GM23338 (cell line): Measurements from ENCODE around the gene ARAF. TPM values are rescaled to one million over a fixed set of nuclear protein-coding genes. Genes with fewer than 3 reads are reported as not detected.

ENCODE experiments used
- ATAC-seq: fragments of 200-7000 bp; cut with Tn5 transposase; 3 replicates; pipeline ENCODE4 v1.9.1; 2020
- DNase-seq: peaks from one replicate; pipeline ENCODE4 v3.0.0-alpha.2; 2015; ENCODE audit warnings: low spot score
- H2AFZ ChIP-seq: fragments of 200-600 bp; sonication (generic); 2 replicates; pipeline ENCODE4 v1.8.0; 2016; ENCODE audit warnings: antibody characterized with exemption, mild to moderate bottlenecking, moderate library complexity
- H3F3A ChIP-seq: fragments of 200-600 bp; sonication (generic); replicated peaks from 2 replicates; pipeline ENCODE4 v1.8.0; 2017; ENCODE audit warnings: antibody characterized with exemption, mixed run types, low read depth
- H3K27ac ChIP-seq: fragments of 200-600 bp; sonication (generic); 2 replicates; pipeline ENCODE4 v1.6.1; 2016; ENCODE audit warnings: low read depth
- H3K27me3 ChIP-seq: fragments of 200-600 bp; sonication (generic); 2 replicates; pipeline ENCODE4 v1.8.0; 2016; ENCODE audit warnings: mild to moderate bottlenecking, mixed run types, moderate library complexity; ENCODE audit not compliant: insufficient read depth
- H3K36me3 ChIP-seq: fragments of 200-600 bp; sonication (generic); 2 replicates; pipeline ENCODE4 v1.8.0; 2016; ENCODE audit warnings: mild to moderate bottlenecking; ENCODE audit not compliant: insufficient read depth
- H3K4me1 ChIP-seq: fragments of 200-600 bp; sonication (generic); 2 replicates; pipeline ENCODE4 v1.8.0; 2016; ENCODE audit warnings: mild to moderate bottlenecking, moderate library complexity; ENCODE audit not compliant: insufficient read depth
- H3K4me2 ChIP-seq: fragments of 200-600 bp; sonication (generic); 2 replicates; pipeline ENCODE4 v1.7.1; 2017; ENCODE audit warnings: mixed run types
- H3K4me3 ChIP-seq: fragments of 200-600 bp; sonication (generic); 2 replicates; pipeline ENCODE4 v1.6.1; 2016; ENCODE audit warnings: mixed run types
- H3K79me2 ChIP-seq: fragments of 200-600 bp; sonication (generic); replicated peaks from 2 replicates; pipeline ENCODE4 v1.8.0; 2017; ENCODE audit warnings: mild to moderate bottlenecking; ENCODE audit not compliant: insufficient read depth
- H3K9me2 ChIP-seq: fragments of 200-600 bp; sonication (generic); 2 replicates; pipeline ENCODE4 v1.8.0; 2017; ENCODE audit not compliant: insufficient read depth
- H4K20me1 ChIP-seq: fragments of 200-600 bp; sonication (generic); replicated peaks from 2 replicates; pipeline ENCODE4 v1.8.0; 2017; ENCODE audit warnings: mild to moderate bottlenecking; ENCODE audit not compliant: insufficient read depth
- H3K27ac Mint-ChIP-seq: 2 replicates; pipeline ENCODE4 v1.8.0; 2020; ENCODE audit warnings: inconsistent platforms, mild to moderate bottlenecking, moderate library complexity, mixed read lengths
- H3K27me3 Mint-ChIP-seq: 3 replicates; pipeline ENCODE4 v1.8.0; 2022; ENCODE audit warnings: low read depth, mild to moderate bottlenecking, moderate library complexity, mixed read lengths, inconsistent platforms; ENCODE audit not compliant: insufficient read depth, poor library complexity
- H3K36me3 Mint-ChIP-seq: 3 replicates; pipeline ENCODE4 v1.8.0; 2021; ENCODE audit warnings: low read depth, mild to moderate bottlenecking, inconsistent platforms, moderate library complexity, mixed read lengths
- H3K4me1 Mint-ChIP-seq: 3 replicates; pipeline ENCODE4 v1.8.0; 2020; ENCODE audit warnings: mild to moderate bottlenecking, inconsistent platforms, mixed read lengths
- H3K4me3 Mint-ChIP-seq: 3 replicates; pipeline ENCODE4 v1.8.0; 2021; ENCODE audit warnings: moderate library complexity, mild to moderate bottlenecking, inconsistent platforms, mixed read lengths
- H3K9me3 Mint-ChIP-seq: 3 replicates; pipeline ENCODE4 v1.8.0; 2020; ENCODE audit warnings: moderate library complexity, mild to moderate bottlenecking, inconsistent platforms, mixed read lengths
- JUNB ChIP-seq: IDR thresholded peaks from one replicate; pipeline ENCODE4 v1.6.1; 2016; ENCODE audit warnings: antibody characterized with exemption; ENCODE audit not compliant: unreplicated experiment
- NANOG ChIP-seq: IDR thresholded peaks from 2 replicates; pipeline ENCODE4 v1.6.1; 2016; ENCODE audit warnings: antibody characterized with exemption, borderline replicate concordance
- POLR2AphosphoS5 ChIP-seq: IDR thresholded peaks from 2 replicates; pipeline ENCODE4 v1.6.1; 2016; ENCODE audit warnings: antibody characterized with exemption, low read depth
- STAT1 ChIP-seq: IDR thresholded peaks from one replicate; pipeline ENCODE4 v1.6.1; 2016; ENCODE audit warnings: antibody characterized with exemption; ENCODE audit not compliant: unreplicated experiment
- ZNF331 ChIP-seq: fragments of 250-450 bp; sonication (Bioruptor Pico); IDR thresholded peaks from 2 replicates; pipeline ENCODE4 v1.5.0; 2020; ENCODE audit warnings: low read depth, mild to moderate bottlenecking, moderate library complexity
- polyA plus RNA-seq: library from polyadenylated mRNA; unstranded; fragments of >200 nt; fragmentation: Nextera tagmentation; extraction: Ambion mirVana; gene quantifications from 2 replicates; pipeline ENCODE4 v1.2.1, GENCODE V29; 2016
- total RNA-seq: library from RNA; depleted of rRNA; stranded (reverse); fragments of >200 nt; shearing (Covaris generic); gene quantifications from 2 replicates; pipeline ENCODE4 v1.2.3, GENCODE V29; 2014
- TF ChIP-seq, protein P1 (sequence below), 2 experiments: fragments of 200-600 bp in 1 of 2; sonication (generic) in 1 of 2; conservative IDR thresholded peaks; 2 replicates each; pipeline versions ENCODE4 v1.5.1 to v1.6.1; 2016 to 2017; ENCODE audit warnings: antibody characterized with exemption in 2 of 2, low read depth in 2 of 2, mild to moderate bottlenecking in 2 of 2, moderate library complexity in 1 of 2
- TF ChIP-seq, protein P2 (sequence below): fragments of 250-450 bp; sonication (Bioruptor Pico); IDR thresholded peaks from 2 replicates; pipeline ENCODE4 v1.5.0; 2020; ENCODE audit warnings: mild to moderate bottlenecking, moderate library complexity
- TF ChIP-seq, protein P3 (sequence below): IDR thresholded peaks from one replicate; pipeline ENCODE4 v1.6.1; 2018; ENCODE audit warnings: antibody characterized with exemption; ENCODE audit not compliant: unreplicated experiment

ARAF gene
- total and polyA plus RNA-seq, 2 experiments from 2014 or later: 28.2 to 43.9 TPM

DNA sequence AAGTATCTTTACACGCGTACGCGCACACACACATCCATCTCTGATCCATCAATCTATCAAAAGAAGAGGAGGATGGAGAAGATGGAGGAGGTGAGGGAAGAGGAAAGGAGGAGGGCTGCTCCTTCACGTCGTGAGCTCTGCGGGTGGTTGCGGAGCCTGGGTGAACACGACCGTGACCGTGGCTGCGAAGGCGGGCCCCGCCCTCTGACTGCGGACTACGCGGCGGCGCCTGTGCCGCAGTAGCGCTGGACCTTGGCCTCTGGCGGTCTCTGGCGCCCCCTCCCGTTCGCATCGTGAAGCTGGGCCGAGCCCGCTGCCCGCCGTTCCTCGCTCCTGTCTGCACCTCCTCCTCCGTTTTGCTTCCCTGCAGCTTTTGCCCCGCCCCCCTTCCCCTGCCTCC lies 37.7 kb upstream of the ARAF start:
- Histone ChIP-seq H3K9me2 (no peaks in the 10 kb centered on the region), H2AFZ (peak overlapping the region; percentile 74; the same call in 1 of the 2 replicates), H3K4me2 (peak overlapping the region; percentile 77), H3K27me3 (0 out of 2 replicates have a peak, but pooled peaks cover 6% of the 10 kb centered on the region), H3F3A (no peaks in the 10 kb centered on the region), H4K20me1 (no peaks in the 10 kb centered on the region), H3K36me3 (no peaks in the 10 kb centered on the region), H3K4me1 (no peaks in the 10 kb centered on the region), H3K27ac (no peak overlapping the region), H3K79me2 (no peaks in the 10 kb centered on the region), H3K4me3 (peak overlapping the region; percentile 66)
- Mint-ChIP-seq H3K36me3 (no peaks in the 10 kb centered on the region), H3K9me3 (no peaks in the 10 kb centered on the region), H3K4me1 (no peaks in the 10 kb centered on the region), H3K27me3 (peaks cover 7% of the 10 kb centered on the region), H3K27ac (no peak overlapping the region), H3K4me3 (peak overlapping the region; percentile 73)
- peak; percentile 72 for DNase-seq
- ATAC-seq: peak; percentile 99
- TF ChIP-seq JUNB (no peak), POLR2AphosphoS5 (0 out of 2 replicates have a peak, but pooled peaks have one; percentile 14), NANOG (no peak)
- TF ChIP-seq, protein P1, sequence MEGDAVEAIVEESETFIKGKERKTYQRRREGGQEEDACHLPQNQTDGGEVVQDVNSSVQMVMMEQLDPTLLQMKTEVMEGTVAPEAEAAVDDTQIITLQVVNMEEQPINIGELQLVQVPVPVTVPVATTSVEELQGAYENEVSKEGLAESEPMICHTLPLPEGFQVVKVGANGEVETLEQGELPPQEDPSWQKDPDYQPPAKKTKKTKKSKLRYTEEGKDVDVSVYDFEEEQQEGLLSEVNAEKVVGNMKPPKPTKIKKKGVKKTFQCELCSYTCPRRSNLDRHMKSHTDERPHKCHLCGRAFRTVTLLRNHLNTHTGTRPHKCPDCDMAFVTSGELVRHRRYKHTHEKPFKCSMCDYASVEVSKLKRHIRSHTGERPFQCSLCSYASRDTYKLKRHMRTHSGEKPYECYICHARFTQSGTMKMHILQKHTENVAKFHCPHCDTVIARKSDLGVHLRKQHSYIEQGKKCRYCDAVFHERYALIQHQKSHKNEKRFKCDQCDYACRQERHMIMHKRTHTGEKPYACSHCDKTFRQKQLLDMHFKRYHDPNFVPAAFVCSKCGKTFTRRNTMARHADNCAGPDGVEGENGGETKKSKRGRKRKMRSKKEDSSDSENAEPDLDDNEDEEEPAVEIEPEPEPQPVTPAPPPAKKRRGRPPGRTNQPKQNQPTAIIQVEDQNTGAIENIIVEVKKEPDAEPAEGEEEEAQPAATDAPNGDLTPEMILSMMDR (conservative IDR thresholded peaks at IDR 0.05; ENCODE audit: low read depth in 2 of 2): peak; percentile 34 to 86; a peak in 3 of 4 replicates

DNA sequence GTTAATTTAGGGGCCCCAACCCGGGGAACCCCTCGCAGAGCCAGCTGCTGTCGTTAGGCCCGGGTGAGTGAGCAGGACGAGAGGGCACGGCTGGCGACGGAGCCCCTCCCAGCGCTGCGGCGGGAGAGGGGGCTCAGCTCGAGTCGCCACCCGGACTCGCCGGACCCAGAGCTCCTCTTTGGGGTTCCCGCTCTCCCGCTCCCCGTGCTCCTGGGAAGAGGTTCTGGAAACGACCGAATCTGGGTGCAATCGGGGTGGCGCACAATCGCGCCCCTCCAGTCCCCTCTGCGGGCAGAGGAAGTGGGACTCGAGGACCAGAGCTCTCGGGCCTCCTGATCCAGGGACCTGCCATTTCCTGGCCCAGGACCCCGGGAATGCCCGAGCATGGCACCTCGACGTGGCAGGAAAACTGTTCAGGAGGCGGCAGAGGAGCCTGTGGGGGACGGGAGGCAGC lies 37.3 kb upstream of the ARAF start:
- H3F3A ChIP-seq: no peaks in the 10 kb centered on the region
- DNase-seq (no peak), ATAC-seq (peak; percentile 61)
- H3K27me3 Mint-ChIP-seq: peaks cover 7% of the 10 kb centered on the region
- no peaks in the 10 kb centered on the region for H3K9me2 ChIP-seq
- H3K4me1 ChIP-seq: no peaks in the 10 kb centered on the region
- H3K36me3 Mint-ChIP-seq: no peaks in the 10 kb centered on the region
- no peak overlapping the region for H3K27ac Mint-ChIP-seq
- peak overlapping the region; percentile 73 for H3K4me3 Mint-ChIP-seq
- no peaks in the 10 kb centered on the region for H3K79me2 ChIP-seq
- no peaks in the 10 kb centered on the region for H3K4me1 Mint-ChIP-seq
- H2AFZ ChIP-seq: peak overlapping the region; percentile 74
- no peaks in the 10 kb centered on the region for H4K20me1 ChIP-seq
- H3K4me3 ChIP-seq: peak overlapping the region; percentile 66
- H3K27ac ChIP-seq: no peak overlapping the region
- 0 out of 2 replicates have a peak, but pooled peaks cover 6% of the 10 kb centered on the region for H3K27me3 ChIP-seq
- H3K36me3 ChIP-seq: no peaks in the 10 kb centered on the region
- H3K9me3 Mint-ChIP-seq: no peaks in the 10 kb centered on the region
- H3K4me2 ChIP-seq: peak overlapping the region; percentile 76
- TF ChIP-seq, protein P2, sequence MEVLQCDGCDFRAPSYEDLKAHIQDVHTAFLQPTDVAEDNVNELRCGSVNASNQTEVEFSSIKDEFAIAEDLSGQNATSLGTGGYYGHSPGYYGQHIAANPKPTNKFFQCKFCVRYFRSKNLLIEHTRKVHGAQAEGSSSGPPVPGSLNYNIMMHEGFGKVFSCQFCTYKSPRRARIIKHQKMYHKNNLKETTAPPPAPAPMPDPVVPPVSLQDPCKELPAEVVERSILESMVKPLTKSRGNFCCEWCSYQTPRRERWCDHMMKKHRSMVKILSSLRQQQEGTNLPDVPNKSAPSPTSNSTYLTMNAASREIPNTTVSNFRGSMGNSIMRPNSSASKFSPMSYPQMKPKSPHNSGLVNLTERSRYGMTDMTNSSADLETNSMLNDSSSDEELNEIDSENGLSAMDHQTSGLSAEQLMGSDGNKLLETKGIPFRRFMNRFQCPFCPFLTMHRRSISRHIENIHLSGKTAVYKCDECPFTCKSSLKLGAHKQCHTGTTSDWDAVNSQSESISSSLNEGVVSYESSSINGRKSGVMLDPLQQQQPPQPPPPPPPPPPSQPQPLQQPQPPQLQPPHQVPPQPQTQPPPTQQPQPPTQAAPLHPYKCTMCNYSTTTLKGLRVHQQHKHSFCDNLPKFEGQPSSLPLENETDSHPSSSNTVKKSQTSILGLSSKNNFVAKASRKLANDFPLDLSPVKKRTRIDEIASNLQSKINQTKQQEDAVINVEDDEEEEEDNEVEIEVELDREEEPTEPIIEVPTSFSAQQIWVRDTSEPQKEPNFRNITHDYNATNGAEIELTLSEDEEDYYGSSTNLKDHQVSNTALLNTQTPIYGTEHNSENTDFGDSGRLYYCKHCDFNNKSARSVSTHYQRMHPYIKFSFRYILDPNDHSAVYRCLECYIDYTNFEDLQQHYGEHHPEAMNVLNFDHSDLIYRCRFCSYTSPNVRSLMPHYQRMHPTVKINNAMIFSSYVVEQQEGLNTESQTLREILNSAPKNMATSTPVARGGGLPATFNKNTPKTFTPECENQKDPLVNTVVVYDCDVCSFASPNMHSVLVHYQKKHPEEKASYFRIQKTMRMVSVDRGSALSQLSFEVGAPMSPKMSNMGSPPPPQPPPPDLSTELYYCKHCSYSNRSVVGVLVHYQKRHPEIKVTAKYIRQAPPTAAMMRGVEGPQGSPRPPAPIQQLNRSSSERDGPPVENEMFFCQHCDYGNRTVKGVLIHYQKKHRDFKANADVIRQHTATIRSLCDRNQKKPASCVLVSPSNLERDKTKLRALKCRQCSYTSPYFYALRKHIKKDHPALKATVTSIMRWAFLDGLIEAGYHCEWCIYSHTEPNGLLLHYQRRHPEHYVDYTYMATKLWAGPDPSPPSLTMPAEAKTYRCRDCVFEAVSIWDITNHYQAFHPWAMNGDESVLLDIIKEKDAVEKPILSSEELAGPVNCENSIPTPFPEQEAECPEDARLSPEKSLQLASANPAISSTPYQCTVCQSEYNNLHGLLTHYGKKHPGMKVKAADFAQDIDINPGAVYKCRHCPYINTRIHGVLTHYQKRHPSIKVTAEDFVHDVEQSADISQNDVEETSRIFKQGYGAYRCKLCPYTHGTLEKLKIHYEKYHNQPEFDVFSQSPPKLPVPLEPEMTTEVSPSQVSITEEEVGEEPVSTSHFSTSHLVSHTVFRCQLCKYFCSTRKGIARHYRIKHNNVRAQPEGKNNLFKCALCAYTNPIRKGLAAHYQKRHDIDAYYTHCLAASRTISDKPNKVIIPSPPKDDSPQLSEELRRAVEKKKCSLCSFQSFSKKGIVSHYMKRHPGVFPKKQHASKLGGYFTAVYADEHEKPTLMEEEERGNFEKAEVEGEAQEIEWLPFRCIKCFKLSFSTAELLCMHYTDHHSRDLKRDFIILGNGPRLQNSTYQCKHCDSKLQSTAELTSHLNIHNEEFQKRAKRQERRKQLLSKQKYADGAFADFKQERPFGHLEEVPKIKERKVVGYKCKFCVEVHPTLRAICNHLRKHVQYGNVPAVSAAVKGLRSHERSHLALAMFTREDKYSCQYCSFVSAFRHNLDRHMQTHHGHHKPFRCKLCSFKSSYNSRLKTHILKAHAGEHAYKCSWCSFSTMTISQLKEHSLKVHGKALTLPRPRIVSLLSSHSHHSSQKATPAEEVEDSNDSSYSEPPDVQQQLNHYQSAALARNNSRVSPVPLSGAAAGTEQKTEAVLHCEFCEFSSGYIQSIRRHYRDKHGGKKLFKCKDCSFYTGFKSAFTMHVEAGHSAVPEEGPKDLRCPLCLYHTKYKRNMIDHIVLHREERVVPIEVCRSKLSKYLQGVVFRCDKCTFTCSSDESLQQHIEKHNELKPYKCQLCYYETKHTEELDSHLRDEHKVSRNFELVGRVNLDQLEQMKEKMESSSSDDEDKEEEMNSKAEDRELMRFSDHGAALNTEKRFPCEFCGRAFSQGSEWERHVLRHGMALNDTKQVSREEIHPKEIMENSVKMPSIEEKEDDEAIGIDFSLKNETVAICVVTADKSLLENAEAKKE (CRISPR knock-in tag): no peak
- TF ChIP-seq STAT1 (no peak), ZNF331 (CRISPR knock-in tag) (no peak)
- TF ChIP-seq, protein P3, sequence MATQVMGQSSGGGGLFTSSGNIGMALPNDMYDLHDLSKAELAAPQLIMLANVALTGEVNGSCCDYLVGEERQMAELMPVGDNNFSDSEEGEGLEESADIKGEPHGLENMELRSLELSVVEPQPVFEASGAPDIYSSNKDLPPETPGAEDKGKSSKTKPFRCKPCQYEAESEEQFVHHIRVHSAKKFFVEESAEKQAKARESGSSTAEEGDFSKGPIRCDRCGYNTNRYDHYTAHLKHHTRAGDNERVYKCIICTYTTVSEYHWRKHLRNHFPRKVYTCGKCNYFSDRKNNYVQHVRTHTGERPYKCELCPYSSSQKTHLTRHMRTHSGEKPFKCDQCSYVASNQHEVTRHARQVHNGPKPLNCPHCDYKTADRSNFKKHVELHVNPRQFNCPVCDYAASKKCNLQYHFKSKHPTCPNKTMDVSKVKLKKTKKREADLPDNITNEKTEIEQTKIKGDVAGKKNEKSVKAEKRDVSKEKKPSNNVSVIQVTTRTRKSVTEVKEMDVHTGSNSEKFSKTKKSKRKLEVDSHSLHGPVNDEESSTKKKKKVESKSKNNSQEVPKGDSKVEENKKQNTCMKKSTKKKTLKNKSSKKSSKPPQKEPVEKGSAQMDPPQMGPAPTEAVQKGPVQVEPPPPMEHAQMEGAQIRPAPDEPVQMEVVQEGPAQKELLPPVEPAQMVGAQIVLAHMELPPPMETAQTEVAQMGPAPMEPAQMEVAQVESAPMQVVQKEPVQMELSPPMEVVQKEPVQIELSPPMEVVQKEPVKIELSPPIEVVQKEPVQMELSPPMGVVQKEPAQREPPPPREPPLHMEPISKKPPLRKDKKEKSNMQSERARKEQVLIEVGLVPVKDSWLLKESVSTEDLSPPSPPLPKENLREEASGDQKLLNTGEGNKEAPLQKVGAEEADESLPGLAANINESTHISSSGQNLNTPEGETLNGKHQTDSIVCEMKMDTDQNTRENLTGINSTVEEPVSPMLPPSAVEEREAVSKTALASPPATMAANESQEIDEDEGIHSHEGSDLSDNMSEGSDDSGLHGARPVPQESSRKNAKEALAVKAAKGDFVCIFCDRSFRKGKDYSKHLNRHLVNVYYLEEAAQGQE: no peak
- TF ChIP-seq, protein P1 (conservative IDR thresholded peaks at IDR 0.05; ENCODE audit: low read depth in 2 of 2): no peak; a peak in 1 of 4 replicates
